Breast epithelium (tissue), 3 donors: Measurements from ENCODE around the gene TOB1.

ENCODE experiments used
- CTCF ChIP-seq, 3 donors: fragments of 450-650 bp; IDR thresholded peaks; one replicate each; pipeline ENCODE4 v1.5.1; 2016 to 2017; ENCODE audit warnings: antibody characterized with exemption in 3 of 3, mild to moderate bottlenecking in 3 of 3, moderate library complexity in 3 of 3
- POLR2A ChIP-seq: fragments of 450-650 bp; IDR thresholded peaks from one replicate; pipeline ENCODE4 v1.6.1; 2016; ENCODE audit warnings: antibody characterized with exemption, mild to moderate bottlenecking, moderate library complexity
- POLR2AphosphoS5 ChIP-seq, 3 donors: sonication (generic); formaldehyde crosslinking; IDR thresholded peaks; one replicate each; pipeline ENCODE4 v1.6.1; 2017; ENCODE audit warnings: antibody characterized with exemption in 3 of 3

DNA sequence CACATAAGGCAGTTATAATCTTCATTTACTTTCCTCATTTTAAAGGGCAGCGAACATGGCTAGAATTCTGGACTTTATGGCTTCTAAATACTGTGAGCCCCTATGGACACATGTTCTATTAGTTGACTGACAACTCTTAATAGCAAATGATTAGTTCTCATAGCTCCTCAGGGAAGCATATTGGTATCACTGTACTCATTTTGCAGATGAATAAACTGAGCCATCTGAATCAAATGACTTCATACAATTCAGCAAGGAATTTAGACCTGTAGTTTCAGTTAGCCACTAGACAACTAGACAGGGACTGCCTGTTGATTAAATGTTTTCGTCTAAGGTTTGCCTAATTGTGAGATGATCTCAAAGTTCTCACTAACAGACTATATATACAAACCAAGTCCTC lies 9.7 kb downstream of the TOB1 start:
- TF ChIP-seq CTCF (IDR thresholded peaks at IDR 0.05) (no peak), POLR2A (no peak), POLR2AphosphoS5 (IDR thresholded peaks at IDR 0.05) (no peak)
